ENCODE results near the gene PDE4B.

DNA sequence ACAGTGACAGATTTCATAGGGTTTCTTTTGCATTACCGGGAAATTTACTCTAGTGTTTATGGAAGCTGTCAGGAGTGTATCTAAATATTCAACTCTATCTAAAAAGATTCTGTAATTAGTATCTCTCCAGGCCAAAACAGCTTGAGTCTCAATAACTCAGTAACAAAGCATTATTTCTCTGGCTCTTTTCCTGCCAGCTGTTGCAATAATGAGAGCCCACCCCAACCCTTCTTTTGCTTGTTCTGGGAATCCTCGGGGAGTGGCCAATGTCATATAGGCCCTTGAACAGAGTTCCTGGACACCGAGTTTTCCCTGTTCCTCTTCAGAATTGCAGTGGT is 621.1 kb downstream of the PDE4B start:
- TF ChIP-seq POLR2A (IDR thresholded peaks at IDR 0.05): no peak
- TF ChIP-seq, protein P1, sequence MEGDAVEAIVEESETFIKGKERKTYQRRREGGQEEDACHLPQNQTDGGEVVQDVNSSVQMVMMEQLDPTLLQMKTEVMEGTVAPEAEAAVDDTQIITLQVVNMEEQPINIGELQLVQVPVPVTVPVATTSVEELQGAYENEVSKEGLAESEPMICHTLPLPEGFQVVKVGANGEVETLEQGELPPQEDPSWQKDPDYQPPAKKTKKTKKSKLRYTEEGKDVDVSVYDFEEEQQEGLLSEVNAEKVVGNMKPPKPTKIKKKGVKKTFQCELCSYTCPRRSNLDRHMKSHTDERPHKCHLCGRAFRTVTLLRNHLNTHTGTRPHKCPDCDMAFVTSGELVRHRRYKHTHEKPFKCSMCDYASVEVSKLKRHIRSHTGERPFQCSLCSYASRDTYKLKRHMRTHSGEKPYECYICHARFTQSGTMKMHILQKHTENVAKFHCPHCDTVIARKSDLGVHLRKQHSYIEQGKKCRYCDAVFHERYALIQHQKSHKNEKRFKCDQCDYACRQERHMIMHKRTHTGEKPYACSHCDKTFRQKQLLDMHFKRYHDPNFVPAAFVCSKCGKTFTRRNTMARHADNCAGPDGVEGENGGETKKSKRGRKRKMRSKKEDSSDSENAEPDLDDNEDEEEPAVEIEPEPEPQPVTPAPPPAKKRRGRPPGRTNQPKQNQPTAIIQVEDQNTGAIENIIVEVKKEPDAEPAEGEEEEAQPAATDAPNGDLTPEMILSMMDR (IDR thresholded peaks at IDR 0.05): no peak

All from body of pancreas (tissue), 4 donors.